ENCODE data around the gene EID3. TPM values are rescaled to one million over a fixed set of nuclear protein-coding genes. Genes with fewer than 3 reads are reported as not detected.

The EID3 gene
- total and polyA plus RNA-seq, 9 of the 15 experiments (the other 6 are each of a cell fraction or from before 2014, with no cell fraction given), result 0.07 to 3.5 (median 0.42) TPM

- peak; percentile 81 for TF ChIP-seq ZBTB33 (CRISPR knock-in tag; IDR thresholded peaks at IDR 0.05)
- TF ChIP-seq CHAMP1 (IDR thresholded peaks at IDR 0.05), result no peak
- no peak for TF ChIP-seq THRAP3 (IDR thresholded peaks at IDR 0.05; ENCODE audit: borderline replicate concordance)
- TF ChIP-seq ZMIZ1 (IDR thresholded peaks at IDR 0.05; ENCODE audit: low read depth in 2 of 2, low read length in 2 of 2), result peak in 1 of 2 experiments; percentile 66; a peak in 2 of 4 replicates
- no peak for TF ChIP-seq ZNF354B (CRISPR knock-in tag; IDR thresholded peaks at IDR 0.05)
- TF ChIP-seq HIVEP1 (CRISPR knock-in tag; IDR thresholded peaks at IDR 0.05), result 0 out of 2 replicates have a peak, but pooled peaks have one; percentile 6
- 0 out of 4 replicates have a peak, but pooled peaks of 1 of the 2 experiments have one; percentile 56 for TF ChIP-seq UBTF (IDR thresholded peaks at IDR 0.05; ENCODE audit: borderline replicate concordance in 1 of 2, low read depth in 2 of 2, low read length in 2 of 2)
- no peak for TF ChIP-seq ADNP (tag; IDR thresholded peaks at IDR 0.05)
- no peak for TF ChIP-seq ZNF57 (CRISPR knock-in tag; IDR thresholded peaks at IDR 0.05)
- peak; percentile 83 for TF ChIP-seq TAF1 (IDR thresholded peaks at IDR 0.05; ENCODE audit: control insufficient read depth, extremely low read depth, insufficient read depth, low read length, severe bottlenecking)
- TF ChIP-seq ZKSCAN8 (CRISPR knock-in tag; IDR thresholded peaks at IDR 0.05), result no peak
- TF ChIP-seq YBX1 (IDR thresholded peaks at IDR 0.05), result no peak
- TF ChIP-seq ELF4 (CRISPR knock-in tag; IDR thresholded peaks at IDR 0.05), result no peak
Measured at GRCh38 chr12:104288635-104289274, 14.8 kb upstream of the EID3 start (continued).
